ENCODE data around the gene PDK4.

DNA sequence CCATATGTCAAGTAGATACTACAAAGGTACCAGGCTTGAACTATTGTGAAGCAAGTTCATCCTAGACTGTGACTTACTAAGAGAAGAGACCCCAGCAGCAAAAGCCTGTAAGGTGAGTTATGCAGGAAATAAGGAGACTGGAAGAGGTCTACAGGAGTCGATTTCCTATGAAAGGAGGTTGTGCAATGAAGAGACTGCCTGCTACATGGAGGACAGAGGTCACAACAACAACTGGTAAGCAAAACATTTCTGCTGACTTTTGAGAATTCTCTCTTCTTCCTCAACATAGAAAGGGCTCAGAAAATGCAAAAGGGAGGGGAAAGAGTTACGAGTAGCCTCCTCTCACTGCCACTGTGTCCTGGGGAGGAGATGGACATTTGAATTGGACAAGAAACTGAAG is 42.4 kb downstream of the PDK4 start:
- TF ChIP-seq, protein P1, sequence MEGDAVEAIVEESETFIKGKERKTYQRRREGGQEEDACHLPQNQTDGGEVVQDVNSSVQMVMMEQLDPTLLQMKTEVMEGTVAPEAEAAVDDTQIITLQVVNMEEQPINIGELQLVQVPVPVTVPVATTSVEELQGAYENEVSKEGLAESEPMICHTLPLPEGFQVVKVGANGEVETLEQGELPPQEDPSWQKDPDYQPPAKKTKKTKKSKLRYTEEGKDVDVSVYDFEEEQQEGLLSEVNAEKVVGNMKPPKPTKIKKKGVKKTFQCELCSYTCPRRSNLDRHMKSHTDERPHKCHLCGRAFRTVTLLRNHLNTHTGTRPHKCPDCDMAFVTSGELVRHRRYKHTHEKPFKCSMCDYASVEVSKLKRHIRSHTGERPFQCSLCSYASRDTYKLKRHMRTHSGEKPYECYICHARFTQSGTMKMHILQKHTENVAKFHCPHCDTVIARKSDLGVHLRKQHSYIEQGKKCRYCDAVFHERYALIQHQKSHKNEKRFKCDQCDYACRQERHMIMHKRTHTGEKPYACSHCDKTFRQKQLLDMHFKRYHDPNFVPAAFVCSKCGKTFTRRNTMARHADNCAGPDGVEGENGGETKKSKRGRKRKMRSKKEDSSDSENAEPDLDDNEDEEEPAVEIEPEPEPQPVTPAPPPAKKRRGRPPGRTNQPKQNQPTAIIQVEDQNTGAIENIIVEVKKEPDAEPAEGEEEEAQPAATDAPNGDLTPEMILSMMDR (IDR thresholded peaks at IDR 0.05) = no peak
- no peak for TF ChIP-seq POLR2A (IDR thresholded peaks at IDR 0.05)

Measured in heart left ventricle (tissue), 13 donors.